GM18867 (cell line): ENCODE measurements around the gene ANKRD30A.
"Not testable (repeated sequence)": the region's sequence is repeated elsewhere in the genome, so short reads cannot be mapped to it uniquely, and the experiment has no call there.

Source experiments
- ATAC-seq: cut with Tn5 transposase; IDR thresholded peaks from one replicate; pipeline ENCODE4 v1.9.1; 2021; ENCODE audit warnings: mild to moderate bottlenecking, moderate library complexity; ENCODE audit not compliant: unreplicated experiment

ANKRD30A gene, protein sequence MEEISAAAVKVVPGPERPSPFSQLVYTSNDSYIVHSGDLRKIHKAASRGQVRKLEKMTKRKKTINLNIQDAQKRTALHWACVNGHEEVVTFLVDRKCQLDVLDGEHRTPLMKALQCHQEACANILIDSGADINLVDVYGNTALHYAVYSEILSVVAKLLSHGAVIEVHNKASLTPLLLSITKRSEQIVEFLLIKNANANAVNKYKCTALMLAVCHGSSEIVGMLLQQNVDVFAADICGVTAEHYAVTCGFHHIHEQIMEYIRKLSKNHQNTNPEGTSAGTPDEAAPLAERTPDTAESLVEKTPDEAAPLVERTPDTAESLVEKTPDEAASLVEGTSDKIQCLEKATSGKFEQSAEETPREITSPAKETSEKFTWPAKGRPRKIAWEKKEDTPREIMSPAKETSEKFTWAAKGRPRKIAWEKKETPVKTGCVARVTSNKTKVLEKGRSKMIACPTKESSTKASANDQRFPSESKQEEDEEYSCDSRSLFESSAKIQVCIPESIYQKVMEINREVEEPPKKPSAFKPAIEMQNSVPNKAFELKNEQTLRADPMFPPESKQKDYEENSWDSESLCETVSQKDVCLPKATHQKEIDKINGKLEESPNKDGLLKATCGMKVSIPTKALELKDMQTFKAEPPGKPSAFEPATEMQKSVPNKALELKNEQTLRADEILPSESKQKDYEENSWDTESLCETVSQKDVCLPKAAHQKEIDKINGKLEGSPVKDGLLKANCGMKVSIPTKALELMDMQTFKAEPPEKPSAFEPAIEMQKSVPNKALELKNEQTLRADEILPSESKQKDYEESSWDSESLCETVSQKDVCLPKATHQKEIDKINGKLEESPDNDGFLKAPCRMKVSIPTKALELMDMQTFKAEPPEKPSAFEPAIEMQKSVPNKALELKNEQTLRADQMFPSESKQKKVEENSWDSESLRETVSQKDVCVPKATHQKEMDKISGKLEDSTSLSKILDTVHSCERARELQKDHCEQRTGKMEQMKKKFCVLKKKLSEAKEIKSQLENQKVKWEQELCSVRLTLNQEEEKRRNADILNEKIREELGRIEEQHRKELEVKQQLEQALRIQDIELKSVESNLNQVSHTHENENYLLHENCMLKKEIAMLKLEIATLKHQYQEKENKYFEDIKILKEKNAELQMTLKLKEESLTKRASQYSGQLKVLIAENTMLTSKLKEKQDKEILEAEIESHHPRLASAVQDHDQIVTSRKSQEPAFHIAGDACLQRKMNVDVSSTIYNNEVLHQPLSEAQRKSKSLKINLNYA (N-terminal part only)

GRCh38 chr10:37125191-37125732 is at the start of gene ANKRD30A:
Gene ANKRD30A, plus strand, starts transcription at chr10:37125598. Its CDS starts 190 bp downstream, at chr10:37125788.
- no peak for ATAC-seq

- ATAC-seq: not testable (repeated sequence)
Measured at GRCh38 chr10:37076083-37076482, 49.3 kb upstream of the ANKRD30A start.

DNA sequence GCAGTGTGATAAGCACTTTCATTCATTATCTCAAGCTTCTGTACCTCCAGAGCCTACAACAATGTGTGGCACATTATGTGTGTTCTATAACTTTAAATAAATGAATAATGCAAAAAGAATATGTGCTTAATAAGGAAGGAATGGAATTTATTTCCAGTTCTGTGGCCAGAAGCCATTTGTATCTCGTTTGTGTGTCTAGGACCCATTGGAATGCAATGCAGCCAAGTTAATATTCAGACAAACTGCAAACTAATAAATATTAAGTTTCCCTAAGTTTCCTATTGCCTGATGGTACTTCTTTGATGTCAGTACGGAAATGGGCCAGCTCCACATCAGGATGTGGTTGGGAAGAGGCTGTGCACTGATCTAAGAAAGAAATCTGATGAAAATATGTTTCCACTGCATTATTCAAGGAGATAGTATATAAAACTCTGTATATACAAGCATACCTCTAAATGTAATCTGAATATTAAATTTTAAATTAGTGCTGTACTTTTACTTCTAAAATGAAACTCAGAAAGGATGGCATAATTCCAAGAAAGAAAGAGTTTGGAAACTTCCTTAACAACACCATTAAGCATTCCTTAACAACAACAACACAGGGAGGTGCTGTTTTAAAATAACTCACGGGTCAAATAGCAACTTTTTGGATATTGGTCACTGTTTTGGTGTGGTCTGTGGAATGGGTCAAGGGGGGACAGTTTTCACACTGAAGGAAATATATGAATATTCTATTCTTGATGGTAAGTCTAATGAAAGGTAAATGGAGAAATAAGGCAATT is 29.4 kb upstream of the ANKRD30A start:
- ATAC-seq: no peak

GRCh38 chr10:37101261-37101660 is 24.1 kb upstream of the ANKRD30A start:
- ATAC-seq: no peak

DNA sequence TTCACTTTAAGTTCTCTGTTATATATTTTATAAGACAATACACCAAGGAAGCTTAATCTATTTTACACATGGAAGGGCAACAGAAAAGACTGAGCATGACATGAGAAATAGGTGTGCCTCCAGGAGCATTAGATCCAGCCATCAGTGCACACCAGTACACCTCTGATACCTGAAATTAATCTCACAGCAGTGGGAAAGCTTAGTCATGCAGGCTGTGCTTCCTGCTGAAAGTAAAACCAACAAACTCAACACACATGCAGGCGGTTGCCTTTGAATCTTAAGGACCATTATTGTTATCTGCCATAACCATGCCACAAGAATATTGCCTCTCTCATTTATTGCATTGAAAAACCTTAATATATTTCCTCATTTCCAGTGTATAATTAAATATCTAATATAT is 16.4 kb upstream of the ANKRD30A start:
- no peak for ATAC-seq

- no peak for ATAC-seq
Measured at GRCh38 chr10:37124532-37124931, 866 bp upstream of the ANKRD30A start.

DNA sequence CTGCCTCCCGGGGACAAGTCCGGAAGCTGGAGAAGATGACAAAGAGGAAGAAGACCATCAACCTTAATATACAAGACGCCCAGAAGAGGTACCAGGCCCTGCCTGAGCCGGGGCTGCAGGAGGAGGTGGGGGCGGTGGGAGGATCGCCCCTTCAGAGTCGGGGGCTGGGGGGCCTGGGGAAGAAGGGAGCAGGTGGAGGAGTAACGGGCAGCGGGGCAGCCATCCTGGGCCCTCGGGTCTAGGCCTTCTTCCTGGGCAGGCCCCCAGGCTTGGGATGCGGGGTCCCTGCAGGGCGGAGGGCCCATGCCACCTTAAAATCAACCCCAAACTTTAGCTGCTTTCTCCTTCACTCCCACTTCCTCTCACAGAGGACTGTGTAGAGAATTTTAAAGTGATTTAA is 523 bp downstream of the ANKRD30A start:
- ATAC-seq: no peak

GRCh38 chr10:37146443-37146842 is 21.0 kb downstream of the ANKRD30A start:
- ATAC-seq: no peak

DNA sequence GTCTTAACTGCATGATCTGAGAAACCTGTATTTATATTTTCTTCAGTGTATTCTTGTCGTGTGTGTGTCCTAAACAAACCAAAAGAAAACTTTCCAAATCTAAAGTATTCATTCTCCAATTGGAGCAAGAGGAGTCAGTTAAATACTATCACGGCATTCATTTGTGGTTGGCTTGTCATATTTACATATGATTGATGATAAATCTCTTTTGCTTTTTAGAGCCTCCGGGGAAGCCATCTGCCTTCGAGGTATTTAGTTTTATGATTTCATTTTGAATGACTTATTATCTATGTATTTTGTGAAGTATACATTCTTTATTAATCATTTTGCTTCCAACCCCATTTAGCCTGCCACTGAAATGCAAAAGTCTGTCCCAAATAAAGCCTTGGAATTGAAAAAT is 37.0 kb downstream of the ANKRD30A start:
- ATAC-seq: not testable (repeated sequence)

DNA sequence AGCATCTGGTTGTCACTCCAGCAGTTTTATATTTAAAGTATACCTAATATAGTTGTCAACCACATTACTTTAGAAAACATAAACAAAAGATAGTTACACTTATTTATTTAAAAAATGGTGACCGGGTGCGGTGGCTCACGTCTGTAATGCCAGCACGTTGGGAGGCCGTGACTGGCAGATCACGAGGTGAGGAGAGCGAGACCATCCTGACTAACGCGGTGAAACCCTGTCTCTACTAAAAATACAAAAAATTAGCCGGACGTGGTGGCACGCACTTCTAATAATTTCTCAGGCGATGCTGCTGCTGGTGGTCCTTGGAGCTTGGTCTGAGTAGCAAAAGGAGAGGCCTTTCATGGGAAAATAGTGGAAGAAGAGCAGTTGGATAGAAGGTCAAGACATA is 46.5 kb downstream of the ANKRD30A start:
- ATAC-seq: not testable (repeated sequence)

DNA sequence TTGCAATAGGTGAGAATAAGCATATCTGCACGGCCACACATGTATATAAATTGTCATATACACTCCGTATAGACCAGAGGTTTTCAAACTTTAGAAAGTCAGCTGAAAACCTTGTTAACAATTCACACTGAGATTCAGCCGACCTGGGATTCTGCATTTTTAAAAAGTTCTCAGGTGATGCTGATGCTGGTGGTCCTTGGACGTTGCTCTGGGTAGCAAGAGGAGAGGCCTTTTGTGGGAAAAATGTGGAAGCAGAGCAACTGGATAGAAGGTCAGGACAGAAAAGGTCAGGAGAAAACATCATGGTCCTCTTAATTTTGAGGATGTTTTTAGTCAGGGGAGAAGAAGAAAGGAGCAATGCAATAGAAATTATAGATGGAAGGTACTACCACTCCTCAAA is 52.9 kb downstream of the ANKRD30A start:
- not testable (repeated sequence) for ATAC-seq

GRCh38 chr10:37182719-37183118 is 57.3 kb downstream of the ANKRD30A start:
- not testable (repeated sequence) for ATAC-seq

DNA sequence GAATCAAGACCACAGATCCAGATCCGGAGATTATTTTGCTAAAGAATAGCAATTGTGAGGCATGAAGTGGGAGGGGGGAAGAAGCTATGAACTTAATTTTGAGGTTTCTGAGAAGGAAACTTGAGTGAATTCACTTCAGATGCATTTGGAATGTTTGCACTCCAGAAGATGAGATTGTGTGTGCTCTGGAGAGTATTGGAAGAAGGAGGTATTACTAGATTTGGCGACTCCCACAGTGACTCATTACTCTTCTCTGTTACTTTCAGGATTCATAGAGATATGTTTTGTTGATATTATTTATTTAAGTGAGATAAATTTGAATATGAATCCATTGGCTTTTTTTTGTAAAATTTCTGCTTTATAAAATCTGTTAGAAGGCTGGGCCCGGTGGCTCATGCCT is 80.7 kb downstream of the ANKRD30A start:
- no peak for ATAC-seq

DNA sequence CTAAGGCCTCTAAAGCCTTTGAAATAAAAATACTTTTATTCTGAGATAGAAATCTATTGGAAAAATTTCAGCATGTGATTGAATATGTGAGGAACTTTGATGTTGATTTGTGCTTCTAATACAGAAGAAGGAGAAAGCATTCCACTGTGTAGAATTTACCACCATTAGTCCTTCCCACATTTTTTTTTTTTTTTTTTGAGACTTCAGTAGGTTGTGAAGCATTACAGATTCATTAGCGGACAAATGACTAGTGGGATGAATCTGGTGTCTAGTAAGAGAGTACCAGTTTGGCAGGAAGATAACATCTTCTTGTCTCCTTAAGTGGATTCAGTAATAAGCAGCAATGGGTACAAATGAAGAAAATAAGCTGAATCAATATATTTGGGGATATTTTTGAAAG is 95.5 kb downstream of the ANKRD30A start:
- no peak for ATAC-seq

- no peak for ATAC-seq
Measured at GRCh38 chr10:37222046-37222445, 96.6 kb downstream of the ANKRD30A start.

- no peak for ATAC-seq
Measured at GRCh38 chr10:37225163-37225562, 99.8 kb downstream of the ANKRD30A start.

DNA sequence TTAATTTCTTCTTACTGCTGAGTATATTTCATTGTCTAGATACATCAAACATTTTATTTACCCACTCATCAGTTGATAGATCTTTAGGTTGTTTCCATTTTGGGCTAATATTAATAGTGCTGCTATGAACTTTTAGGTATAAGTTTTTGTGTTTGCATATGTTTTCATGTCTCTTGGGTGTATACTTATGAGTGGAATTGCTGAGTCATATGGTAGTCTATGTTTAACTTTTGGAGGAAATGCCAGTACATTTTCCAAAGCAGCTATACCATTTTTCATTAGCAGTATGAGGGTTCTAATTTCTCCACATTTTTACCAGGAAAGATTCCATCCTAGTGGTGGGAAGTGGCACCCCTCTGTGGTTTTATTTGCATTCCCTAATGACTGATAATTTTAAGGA is 101.1 kb downstream of the ANKRD30A start:
- ATAC-seq: no peak

- ATAC-seq: no peak
Measured at GRCh38 chr10:37234692-37235091, 109.3 kb downstream of the ANKRD30A start.

DNA sequence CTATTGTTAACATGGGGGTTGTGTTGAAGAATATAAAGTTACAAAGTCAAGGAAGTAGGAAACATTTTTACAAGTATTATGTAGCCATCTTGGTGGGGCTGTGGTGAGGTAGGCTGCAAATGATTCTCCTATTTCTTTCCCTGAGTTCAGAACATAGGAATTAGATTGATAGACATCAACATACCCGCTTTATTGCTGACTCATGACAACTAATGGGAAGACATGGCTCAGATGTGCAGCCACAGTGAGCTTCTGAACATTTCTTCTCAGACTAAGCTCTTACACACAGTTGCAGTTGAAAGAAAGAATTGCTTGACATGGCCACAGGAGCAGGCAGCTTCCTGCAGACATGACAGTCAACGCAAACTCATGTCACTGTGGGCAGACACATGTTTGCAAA is 110.7 kb downstream of the ANKRD30A start:
- ATAC-seq: no peak

- ATAC-seq: no peak
Measured at GRCh38 chr10:37240223-37240622, 114.8 kb downstream of the ANKRD30A start.
